Keratinocyte (primary cell): Measurements from ENCODE around the gene KCNMA1. TPM values are rescaled to one million over a fixed set of nuclear protein-coding genes. Genes with fewer than 3 reads are reported as not detected.
A peak's percentile ranks its signal among the peaks of the same experiment; 100 is the strongest.

Experiments used
- DNase-seq: peaks from one replicate; pipeline ENCODE4 v3.0.0-alpha.2; 2011; ENCODE audit warnings: low read depth, missing footprints, low spot score
- FAIRE-seq: peaks from 2 replicates; lab custom pipeline; 2011; peaks lifted over from hg19 to GRCh38; lab: Jason Lieb, UNC
- H2AFZ ChIP-seq: 2 replicates; pipeline ENCODE4 v1.6.0; 2012; ENCODE audit warnings: low read length, control low read depth, inconsistent platforms; ENCODE audit not compliant: control insufficient read depth
- H3K27ac ChIP-seq: 2 replicates; pipeline ENCODE4 v1.5.1; 2011; ENCODE audit warnings: low read length; ENCODE audit not compliant: control insufficient read depth, insufficient read depth
- H3K27me3 ChIP-seq: 3 replicates; pipeline ENCODE4 v1.6.0; 2011; ENCODE audit warnings: low read length; ENCODE audit not compliant: control insufficient read depth, insufficient read depth; ENCODE audit errors: extremely low read depth
- H3K36me3 ChIP-seq, 2 experiments: 2 replicates in 1 of 2; 3 replicates in 1 of 2; pipeline ENCODE4 v1.5.1; 2011; ENCODE audit warnings: low read length in 2 of 2, mild to moderate bottlenecking in 1 of 2; ENCODE audit not compliant: control insufficient read depth in 2 of 2, insufficient read depth in 2 of 2; ENCODE audit errors: extremely low read depth in 1 of 2
- H3K4me1 ChIP-seq: 3 replicates; pipeline ENCODE4 v1.5.1; 2011; ENCODE audit warnings: low read length; ENCODE audit not compliant: control insufficient read depth, insufficient read depth; ENCODE audit errors: extremely low read depth
- H3K4me2 ChIP-seq: 3 replicates; pipeline ENCODE4 v1.6.0; 2011; ENCODE audit warnings: low read depth, low read length; ENCODE audit not compliant: control insufficient read depth, insufficient read depth; ENCODE audit errors: extremely low read depth
- H3K4me3 ChIP-seq, 3 experiments: fragments of 200-600 bp in 1 of 3; sonication (generic) in 1 of 3; 2 replicates in 2 of 3; 3 replicates in 1 of 3; pipeline ENCODE4 v1.5.1; 2011 to 2016; ENCODE audit warnings: low read length in 3 of 3, mild to moderate bottlenecking in 3 of 3, control low read depth in 2 of 3, inconsistent platforms in 1 of 3, low read depth in 1 of 3, mixed read lengths in 1 of 3, mixed run types in 1 of 3, moderate library complexity in 1 of 3; ENCODE audit not compliant: control insufficient read depth in 2 of 3, insufficient read depth in 2 of 3; ENCODE audit errors: extremely low read depth in 1 of 3
- H3K79me2 ChIP-seq: 2 replicates; pipeline ENCODE4 v1.6.0; 2012; ENCODE audit warnings: low read length; ENCODE audit not compliant: control insufficient read depth, insufficient read depth
- H3K9ac ChIP-seq: 3 replicates; pipeline ENCODE4 v1.6.0; 2011; ENCODE audit warnings: low read length; ENCODE audit not compliant: control insufficient read depth, insufficient read depth; ENCODE audit errors: extremely low read depth
- H3K9me1 ChIP-seq: 3 replicates; pipeline ENCODE4 v1.6.0; 2011; ENCODE audit warnings: low read length; ENCODE audit not compliant: control insufficient read depth, insufficient read depth; ENCODE audit errors: extremely low read depth
- H3K9me3 ChIP-seq: 2 replicates; pipeline ENCODE4 v1.5.1; 2012; ENCODE audit warnings: low read depth, low read length; ENCODE audit not compliant: control insufficient read depth
- H4K20me1 ChIP-seq: 3 replicates; pipeline ENCODE4 v1.6.0; 2011; ENCODE audit warnings: low read length; ENCODE audit not compliant: control insufficient read depth, insufficient read depth; ENCODE audit errors: extremely low read depth
- CTCF ChIP-seq, 3 experiments: IDR thresholded peaks in 1 of 3; conservative IDR thresholded peaks in 1 of 3; optimal IDR thresholded peaks in 1 of 3; 2 replicates in 2 of 3; 3 replicates in 1 of 3; pipeline versions ENCODE3 to v1.5.1; 2011; ENCODE audit warnings: low read length in 3 of 3, mild to moderate bottlenecking in 3 of 3, moderate library complexity in 2 of 3, control low read depth in 1 of 3, inconsistent platforms in 1 of 3; ENCODE audit not compliant: insufficient read depth in 2 of 3; ENCODE audit errors: extremely low read depth in 1 of 3
- EZH2 ChIP-seq: IDR thresholded peaks from one replicate; pipeline ENCODE4 v1.6.1; 2012; ENCODE audit warnings: inconsistent platforms, mild to moderate bottlenecking, low read length, moderate library complexity
- dilution Hi-C: fragments of 300-500 bp; cut with MboI; formaldehyde crosslinking; loops from one replicate; pipeline ENCODE4 v1.7.0; 2020; ENCODE audit warnings: low sequenced_read_pairs; ENCODE audit not compliant: extremely low pct_ligation_motif_present
- polyA plus RNA-seq, 5 experiments: library from polyadenylated mRNA; depleted of rRNA in 3 of 5; stranded (reverse) in 3 of 5; stranded (forward) in 1 of 5; unstranded in 1 of 5; fragments of >200 nt; gene quantifications; 1 replicate in 1 of 5; 2 replicates in 3 of 5; 3 replicates in 1 of 5; pipeline versions ENCODE4 v1.2.1 to v1.2.3, GENCODE V29; 2011 to 2012; ENCODE audit warnings: missing spikeins in 2 of 5, low read depth in 1 of 5, low replicate concordance in 1 of 5

The KCNMA1 gene
- polyA plus RNA-seq, 1 donor (not counting 4 experiments of a cell fraction or from before 2014, with no cell fraction given): 6.3 TPM

GRCh38 chr10:77348751-77349150 is 288.9 kb downstream of the KCNMA1 start:
- H3K4me2 ChIP-seq: no peak overlapping the region
- no peak overlapping the region for H3K4me3 ChIP-seq
- TF ChIP-seq CTCF (optimal IDR thresholded peaks at IDR 0.05 in 1 of 3, IDR thresholded peaks at IDR 0.05 in 1 of 3, conservative IDR thresholded peaks at IDR 0.05 in 1 of 3; ENCODE audit: extremely low read depth in 1 of 3, insufficient read depth in 2 of 3, low read length in 3 of 3) (no peak), EZH2 (no peak)
- no peaks in the 10 kb centered on the region for H4K20me1 ChIP-seq
- dilution Hi-C loops: no loop called here
- no peaks in the 10 kb centered on the region for H3K9me3 ChIP-seq
- H3K27me3 ChIP-seq: no peaks in the 10 kb centered on the region
- FAIRE-seq (no peak), DNase-seq (no peak)
- no peak overlapping the region for H3K9ac ChIP-seq
- H3K36me3 ChIP-seq: no peaks in the 10 kb centered on the region
- no peak overlapping the region for H3K27ac ChIP-seq
- H3K9me1 ChIP-seq: no peaks in the 10 kb centered on the region
- no peaks in the 10 kb centered on the region for H3K79me2 ChIP-seq
- H3K4me1 ChIP-seq: peaks cover 21% of the 10 kb centered on the region
- no peak overlapping the region for H2AFZ ChIP-seq

DNA sequence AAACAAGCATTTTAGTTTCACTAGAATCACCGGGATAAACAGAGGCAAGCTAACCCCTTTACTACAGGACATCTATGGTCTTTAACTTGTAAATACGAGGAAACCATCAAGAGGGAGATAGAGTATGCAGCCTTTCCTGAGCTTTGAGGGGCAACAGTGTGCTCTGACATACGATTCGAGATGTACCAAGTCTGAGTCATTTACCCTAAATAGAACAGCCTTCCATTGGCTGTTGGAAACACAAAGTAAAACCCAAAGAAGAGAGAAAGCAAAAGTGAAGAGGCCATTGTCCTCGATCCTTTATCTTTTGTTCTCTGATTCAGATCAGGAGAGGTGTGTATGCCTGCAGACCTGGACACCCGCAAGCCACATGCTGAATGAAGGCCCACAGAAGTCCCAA is 289.5 kb downstream of the KCNMA1 start:
- H3K27ac ChIP-seq: no peak overlapping the region
- DNase-seq (no peak), FAIRE-seq (peak; percentile 5)
- dilution Hi-C loops: no loop called here
- no peaks in the 10 kb centered on the region for H4K20me1 ChIP-seq
- peaks cover 21% of the 10 kb centered on the region for H3K4me1 ChIP-seq
- H3K79me2 ChIP-seq: no peaks in the 10 kb centered on the region
- H3K9me1 ChIP-seq: no peaks in the 10 kb centered on the region
- no peak overlapping the region for H3K9ac ChIP-seq
- no peak overlapping the region for H2AFZ ChIP-seq
- TF ChIP-seq CTCF (optimal IDR thresholded peaks at IDR 0.05 in 1 of 3, IDR thresholded peaks at IDR 0.05 in 1 of 3, conservative IDR thresholded peaks at IDR 0.05 in 1 of 3; ENCODE audit: extremely low read depth in 1 of 3, insufficient read depth in 2 of 3, low read length in 3 of 3) (no peak), EZH2 (no peak)
- no peaks in the 10 kb centered on the region for H3K36me3 ChIP-seq
- no peak overlapping the region for H3K4me3 ChIP-seq
- no peaks in the 10 kb centered on the region for H3K9me3 ChIP-seq
- H3K27me3 ChIP-seq: no peaks in the 10 kb centered on the region
- no peak overlapping the region for H3K4me2 ChIP-seq
